GM21786 (cell line): ENCODE measurements around the gene C2orf49.

Source experiments
- ATAC-seq: cut with Tn5 transposase; IDR thresholded peaks from one replicate; pipeline ENCODE4 v1.9.1; 2021; ENCODE audit not compliant: unreplicated experiment

The C2orf49 gene

GRCh38 chr2:105381101-105381668 lies 43.8 kb downstream of the C2orf49 start:
- ATAC-seq: no peak

DNA sequence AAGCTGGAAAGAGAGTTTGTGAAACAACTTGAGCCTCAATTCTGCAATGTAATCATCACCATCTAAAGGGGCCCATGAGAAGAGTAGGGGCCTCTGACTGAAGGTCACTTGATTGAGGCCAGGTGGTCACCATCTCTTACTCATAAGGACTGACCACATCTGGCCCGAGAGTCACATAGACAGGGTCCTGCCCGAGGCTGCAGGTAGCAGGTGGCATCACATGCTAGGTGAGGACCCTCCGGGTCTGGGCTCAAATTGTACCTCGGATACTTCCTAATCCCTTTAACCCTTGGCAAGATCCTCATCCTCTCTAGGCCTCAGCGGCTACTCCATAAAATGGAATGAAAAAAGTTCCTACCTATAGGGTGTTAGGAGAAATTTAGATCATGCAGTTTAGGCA lies 44.8 kb downstream of the C2orf49 start:
- no peak for ATAC-seq

GRCh38 chr2:105383432-105384166 lies 46.3 kb downstream of the C2orf49 start:
- no peak for ATAC-seq

DNA sequence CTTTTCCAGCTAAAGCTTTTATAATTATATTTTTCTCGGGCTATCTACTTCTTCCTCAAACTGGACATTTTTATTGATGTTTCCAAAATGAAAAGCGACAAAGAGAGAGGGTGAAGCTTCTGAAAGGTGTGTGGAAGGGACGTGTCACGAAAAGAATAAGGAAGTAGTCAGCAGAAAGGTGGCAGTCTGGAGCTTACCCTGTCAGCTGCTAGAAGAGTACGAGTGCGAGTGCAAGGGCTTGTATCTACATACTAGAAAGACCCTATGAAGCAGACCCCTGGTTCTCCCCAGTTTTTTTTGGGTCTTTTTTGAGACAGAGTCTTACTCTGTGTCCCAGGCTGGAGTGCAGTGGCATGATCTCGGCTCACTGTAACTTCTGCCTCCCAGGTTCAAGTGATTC lies 46.9 kb downstream of the C2orf49 start:
- ATAC-seq: no peak

- ATAC-seq: no peak
Observed at GRCh38 chr2:105384861-105385260, 47.5 kb downstream of the C2orf49 start.

DNA sequence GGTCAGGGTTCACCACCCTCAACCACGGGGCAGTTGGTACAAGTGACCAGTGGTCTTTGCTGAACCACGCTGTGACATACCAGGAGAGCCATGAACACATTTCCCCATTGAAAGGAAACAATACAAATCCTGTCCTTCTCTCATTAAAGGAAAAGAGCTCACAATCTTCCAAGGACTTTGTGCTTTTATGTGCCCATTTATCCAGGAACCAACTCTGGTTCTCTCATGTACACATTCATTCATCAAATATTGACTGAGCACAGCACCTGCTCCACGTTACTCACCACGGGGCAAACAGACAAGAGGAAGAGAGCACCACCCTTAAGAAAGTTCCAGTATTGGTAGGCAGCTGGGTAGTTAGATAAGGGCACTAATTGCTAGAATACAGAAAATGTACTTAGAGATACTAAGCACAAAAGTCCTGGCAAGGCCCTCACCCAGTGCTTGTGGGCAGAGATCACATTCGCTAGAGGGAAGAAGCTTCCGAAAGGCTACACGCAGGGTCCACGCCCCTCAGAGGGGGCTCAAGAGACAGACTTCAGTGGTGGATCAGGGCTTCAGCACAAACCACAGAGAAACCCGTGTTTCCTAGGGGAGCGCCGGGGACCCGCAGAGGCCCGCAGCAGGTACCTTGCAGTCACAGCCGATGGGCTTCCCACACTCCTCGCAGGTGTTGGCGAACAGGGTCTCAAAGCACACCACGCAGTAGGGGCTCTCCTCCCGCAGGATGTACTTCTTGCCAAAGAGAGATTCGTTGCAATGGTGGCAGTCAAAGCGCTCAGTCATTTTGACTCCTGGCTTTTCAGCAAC lies 48.6 kb downstream of the C2orf49 start:
- no peak for ATAC-seq

- ATAC-seq: no peak
Observed at GRCh38 chr2:105387225-105387624, 49.9 kb downstream of the C2orf49 start.

GRCh38 chr2:105388971-105389381 lies 51.6 kb downstream of the C2orf49 start:
- ATAC-seq: no peak

GRCh38 chr2:105390454-105390853 lies 53.1 kb downstream of the C2orf49 start:
- no peak for ATAC-seq

DNA sequence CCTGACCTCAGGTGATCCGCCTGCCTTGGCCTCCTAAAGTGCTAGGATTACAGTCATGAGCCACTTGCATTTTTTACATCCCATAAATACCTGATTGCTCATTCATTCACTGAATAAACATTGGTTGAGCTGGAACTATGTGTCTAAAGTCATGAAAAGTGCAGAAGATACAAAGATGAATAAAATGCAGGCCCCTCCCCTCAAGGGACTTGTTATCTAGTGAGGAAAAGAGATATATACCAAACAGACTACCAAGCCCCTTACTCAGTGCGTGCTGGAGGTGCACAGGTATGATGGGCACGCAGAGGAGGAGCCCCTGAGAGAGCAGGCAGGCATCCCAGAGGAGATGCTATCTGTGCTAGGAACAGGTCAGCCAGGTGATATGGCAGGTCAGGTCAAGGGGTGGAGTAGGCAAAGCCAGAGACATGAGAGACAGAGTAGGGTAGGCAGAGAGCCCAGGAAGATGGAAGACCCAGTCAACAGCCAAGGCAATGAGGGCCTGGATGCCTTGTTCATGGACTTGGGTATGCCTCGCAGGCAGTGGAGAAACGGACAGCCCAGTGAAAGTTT lies 53.8 kb downstream of the C2orf49 start:
- ATAC-seq: no peak

- ATAC-seq: no peak
Observed at GRCh38 chr2:105391763-105392662, 54.7 kb downstream of the C2orf49 start.

DNA sequence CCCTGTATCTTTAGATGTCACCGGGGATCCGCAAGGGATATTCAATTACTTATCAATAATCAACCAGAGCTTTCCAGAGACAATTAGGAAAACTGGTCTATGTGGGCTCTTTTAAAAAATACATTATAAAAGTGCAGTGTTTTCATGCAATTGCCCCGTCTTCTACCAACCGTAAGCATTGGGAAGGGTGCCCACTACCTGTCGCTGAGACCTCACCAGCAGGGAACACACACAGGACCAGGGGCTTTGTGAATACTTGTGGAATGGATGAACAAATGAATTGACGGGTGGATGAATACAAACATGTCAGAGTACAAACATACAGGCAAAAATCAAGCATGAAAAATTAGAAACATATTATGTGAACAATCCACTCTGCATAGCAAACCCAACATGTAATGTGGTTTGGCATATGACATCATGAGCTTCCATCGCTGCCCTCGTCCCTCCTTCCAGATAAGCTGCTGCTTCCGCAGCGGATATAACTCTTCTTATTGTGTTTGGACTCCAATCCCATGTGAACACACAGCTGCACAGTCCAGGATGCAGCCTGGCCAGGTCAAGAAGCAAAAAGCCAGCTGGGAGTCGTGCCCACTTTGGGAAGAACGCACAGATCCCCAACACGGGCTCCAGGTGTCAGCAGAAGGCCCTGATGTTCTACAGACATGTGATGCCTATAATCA lies 56.2 kb downstream of the C2orf49 start:
- no peak for ATAC-seq

DNA sequence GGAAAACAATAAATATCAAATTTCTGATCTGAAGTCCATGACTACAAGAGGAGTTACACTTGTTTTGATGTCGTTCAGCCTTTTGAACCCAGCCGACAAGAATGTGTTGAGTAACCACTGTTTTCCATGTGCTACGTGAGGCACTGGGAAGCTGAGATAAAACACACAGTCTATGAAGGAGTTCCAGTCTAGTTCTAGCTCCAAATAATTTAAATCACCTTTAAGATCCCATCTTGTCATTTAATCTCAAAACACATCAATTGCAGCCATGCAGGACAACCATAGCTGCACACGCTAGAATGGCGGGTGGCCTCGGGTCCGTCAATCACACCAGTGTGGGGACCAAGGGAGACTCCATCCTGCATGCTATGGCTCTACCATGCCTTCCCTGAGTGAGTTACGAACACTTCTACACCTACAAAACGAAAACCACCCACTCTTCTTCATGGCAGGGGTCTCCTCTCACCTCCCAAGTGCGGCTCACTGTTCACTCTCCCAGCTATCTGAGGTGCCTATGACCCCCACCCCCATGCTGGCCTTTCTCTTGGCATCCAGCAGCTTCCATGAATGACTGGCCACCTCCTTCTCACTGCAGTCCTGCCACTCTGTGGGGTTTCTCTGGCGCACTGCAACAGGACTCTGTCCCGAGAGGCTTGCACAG lies 57.7 kb downstream of the C2orf49 start:
- no peak for ATAC-seq

DNA sequence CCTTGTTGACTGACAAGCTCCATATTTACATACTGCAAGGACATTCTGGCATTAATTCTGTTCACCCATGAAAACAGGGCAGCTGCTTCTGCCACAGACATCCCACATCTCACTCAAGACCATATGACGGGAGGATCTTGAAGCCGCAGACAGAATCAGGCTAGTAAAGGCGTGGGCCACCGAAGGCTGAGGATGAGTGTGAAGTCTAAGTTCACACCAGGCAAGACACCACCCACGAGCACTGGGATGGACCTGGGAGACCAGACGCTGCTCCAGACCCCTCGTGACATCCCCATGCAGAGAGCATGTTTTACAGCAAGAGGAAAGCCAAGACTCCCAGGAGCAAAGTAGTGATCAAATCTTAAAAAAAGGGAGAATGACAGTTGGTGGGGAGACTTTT lies 58.4 kb downstream of the C2orf49 start:
- ATAC-seq: no peak

DNA sequence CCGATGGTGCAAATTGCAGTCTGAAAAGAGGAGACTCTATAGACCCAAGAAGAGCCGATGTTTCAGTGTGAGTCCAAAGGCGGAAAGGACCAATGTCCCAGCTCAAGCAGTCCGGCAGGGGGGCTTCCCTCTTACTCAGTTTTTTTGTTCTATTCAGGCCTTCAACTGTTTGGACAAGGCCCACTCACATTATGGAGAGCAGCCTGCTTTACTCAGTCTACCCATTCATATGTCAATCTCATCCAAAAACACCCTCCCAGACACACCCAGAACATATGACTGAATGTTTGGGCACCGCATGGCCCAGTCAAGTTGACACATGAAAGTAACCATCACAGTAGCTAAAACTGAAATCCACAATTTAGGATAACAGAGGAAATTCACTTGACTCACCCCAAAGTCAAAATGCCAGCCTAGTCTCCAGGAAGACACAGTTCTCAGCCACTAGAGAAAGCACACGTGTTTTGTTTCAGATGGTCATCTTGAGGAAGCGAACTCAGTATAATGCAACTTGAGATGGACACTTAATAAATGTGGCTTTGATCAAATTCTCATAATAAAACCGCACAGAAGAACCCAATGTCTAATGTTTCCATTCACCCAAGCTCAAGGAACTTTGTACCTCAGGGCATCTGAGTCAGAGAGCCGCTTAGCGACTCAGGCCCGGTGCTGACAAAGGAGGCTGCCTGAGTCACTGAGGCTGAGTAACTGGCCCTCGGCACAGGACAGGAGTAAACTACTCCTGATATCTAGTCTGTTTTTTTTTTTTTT lies 59.1 kb downstream of the C2orf49 start:
- ATAC-seq: no peak

GRCh38 chr2:105397025-105397722 lies 59.8 kb downstream of the C2orf49 start:
- ATAC-seq: no peak

DNA sequence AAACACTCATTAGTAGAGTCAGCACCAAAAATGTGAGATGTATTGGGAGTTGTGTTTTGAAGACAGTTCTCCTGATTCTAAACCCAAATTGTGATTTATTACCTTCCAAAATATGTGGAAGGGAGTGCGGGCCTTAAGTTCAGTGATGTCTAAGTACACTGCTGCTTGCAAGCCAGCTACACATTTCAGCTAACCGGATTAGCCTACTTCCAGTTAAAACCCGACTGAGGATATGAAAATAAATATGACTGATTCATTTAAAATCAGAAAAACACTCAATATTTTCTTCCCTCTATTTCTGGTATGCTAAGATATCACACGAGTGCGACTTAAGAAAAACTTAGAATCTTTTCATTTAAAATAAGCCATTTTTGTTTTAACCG lies 60.6 kb downstream of the C2orf49 start:
- no peak for ATAC-seq
